ENCODE results near the gene GPRIN1. TPM values are rescaled to one million over a fixed set of nuclear protein-coding genes. Genes with fewer than 3 reads are reported as not detected.
A peak's percentile ranks its signal among the peaks of the same experiment; 100 is the strongest.

Gene GPRIN1
- total and polyA plus RNA-seq, 7 donors: 0.18 to 1.2 (median 0.30) TPM

- Histone ChIP-seq H3K27ac (peak overlapping the region; percentile 70), H3K9me3 (no peaks in the 10 kb centered on the region), H3K4me3 (no peak overlapping the region), H3K4me1 (peaks cover 5% of the 10 kb centered on the region), H3K27me3 (ENCODE audit: insufficient read depth in 3 of 3, low read length in 2 of 3) (no peaks in the 10 kb centered on the region), H3K36me3 (ENCODE audit: insufficient read depth in 1 of 2, low read depth in 1 of 2) (no peaks in the 10 kb centered on the region)
- WGBS, 3 donors: 9 to 23% (median 12%) methylated on average over 4 of the region's 4 CpGs
- ATAC-seq (peak; percentile 97 to 99 (median 99)), DNase-seq (peak; percentile 79 to 95)
- intact Hi-C loops (cut with DNase I): no loop called here
- TF ChIP-seq CTCF (IDR thresholded peaks at IDR 0.05): no peak
Observed at GRCh38 chr5:176639981-176640380, 30.0 kb upstream of the GPRIN1 start.

GRCh38 chr5:176639208-176639607 is 29.3 kb upstream of the GPRIN1 start:
- DNase-seq (no peak), ATAC-seq (no peak)
- H3K27me3 ChIP-seq (ENCODE audit: insufficient read depth in 3 of 3, low read length in 2 of 3): peaks cover 0 to 1% (median 0%) of the 10 kb centered on the region in 3 donors
- no peaks in the 10 kb centered on the region for H3K36me3 ChIP-seq (ENCODE audit: insufficient read depth in 1 of 2, low read depth in 1 of 2)
- no peak for TF ChIP-seq CTCF (IDR thresholded peaks at IDR 0.05)
- H3K27ac ChIP-seq: peak overlapping the region; percentile 70
- no peaks in the 10 kb centered on the region for H3K9me3 ChIP-seq
- intact Hi-C loops (cut with DNase I): no loop called here
- 57 to 80% (median 76%) methylated on average over 3 to 4 of the region's 4 CpGs for WGBS, 3 donors
- no peak overlapping the region for H3K4me3 ChIP-seq
- peaks cover 5% of the 10 kb centered on the region for H3K4me1 ChIP-seq

DNA sequence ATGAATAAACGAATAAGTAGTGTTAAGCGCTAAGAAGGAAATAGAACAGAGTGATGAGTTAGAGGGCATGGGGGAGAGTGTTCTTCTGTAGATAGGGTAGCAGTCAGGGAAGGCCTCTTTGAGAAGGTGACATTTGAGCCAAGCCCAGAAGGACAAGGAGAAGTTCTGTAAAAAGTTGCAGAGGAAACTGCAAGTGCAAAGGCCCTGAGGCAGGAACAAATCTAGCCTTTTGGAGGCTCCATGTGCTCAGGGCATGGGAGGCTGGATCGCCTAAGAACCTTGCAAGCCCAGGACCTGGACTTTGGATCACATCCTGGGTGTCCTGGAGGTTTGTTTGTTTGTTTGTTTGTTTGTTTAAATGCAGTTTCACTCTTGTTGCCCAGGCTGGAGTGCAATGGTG is 28.5 kb upstream of the GPRIN1 start:
- Histone ChIP-seq H3K27me3 (ENCODE audit: insufficient read depth in 3 of 3, low read length in 2 of 3) (peaks cover 0 to 9% (median 0%) of the 10 kb centered on the region in 3 donors), H3K9me3 (no peaks in the 10 kb centered on the region), H3K27ac (no peak overlapping the region), H3K4me1 (peaks cover 5% of the 10 kb centered on the region), H3K36me3 (ENCODE audit: insufficient read depth in 1 of 2, low read depth in 1 of 2) (no peaks in the 10 kb centered on the region), H3K4me3 (no peak overlapping the region)
- intact Hi-C loops (cut with DNase I): no loop called here
- no peak for TF ChIP-seq CTCF (IDR thresholded peaks at IDR 0.05)
- DNase-seq (no peak), ATAC-seq (no peak)
- 90 to 98% (median 91%) methylated on average over 3 of the region's 3 CpGs for WGBS, 3 donors

DNA sequence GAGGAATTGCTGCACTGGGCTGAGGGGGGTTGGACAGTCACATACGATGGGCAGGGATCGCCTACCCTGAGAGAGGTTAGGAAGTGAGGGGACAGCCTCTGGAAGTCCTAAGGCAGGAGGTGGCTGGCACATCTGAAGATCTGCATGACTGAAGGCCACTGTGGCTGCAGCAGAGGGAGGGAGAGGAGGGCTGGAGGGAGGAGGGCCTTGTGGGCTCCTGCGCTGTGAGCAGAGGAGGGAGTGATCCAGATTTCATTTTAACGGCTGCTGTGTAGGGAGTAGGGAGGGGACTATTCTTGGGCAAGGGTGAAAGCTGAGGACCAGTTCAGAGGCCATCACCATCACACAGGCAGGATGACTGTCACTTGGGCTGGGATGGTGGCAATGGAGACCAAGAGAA is 27.6 kb upstream of the GPRIN1 start:
- Histone ChIP-seq H3K36me3 (ENCODE audit: insufficient read depth in 1 of 2, low read depth in 1 of 2) (no peaks in the 10 kb centered on the region), H3K4me3 (no peak overlapping the region), H3K27me3 (ENCODE audit: insufficient read depth in 3 of 3, low read length in 2 of 3) (peaks cover 0 to 9% (median 0%) of the 10 kb centered on the region in 3 donors), H3K4me1 (peaks cover 5% of the 10 kb centered on the region), H3K27ac (no peak overlapping the region), H3K9me3 (no peaks in the 10 kb centered on the region)
- ATAC-seq: no peak
- TF ChIP-seq CTCF (IDR thresholded peaks at IDR 0.05): no peak
- DNase-seq: no peak
- intact Hi-C loops (cut with DNase I): no loop called here
- WGBS, 3 donors: 61 to 66% (median 66%) methylated on average over 4 of the region's 4 CpGs

GRCh38 chr5:176636426-176636825 is 26.5 kb upstream of the GPRIN1 start:
- H3K4me3 ChIP-seq: no peak overlapping the region
- no peaks in the 10 kb centered on the region for H3K9me3 ChIP-seq
- DNase-seq: no peak
- H3K4me1 ChIP-seq: peaks cover 5% of the 10 kb centered on the region
- intact Hi-C loops (cut with DNase I): no loop called here
- H3K27me3 ChIP-seq (ENCODE audit: insufficient read depth in 3 of 3, low read length in 2 of 3): peaks cover 0 to 9% (median 0%) of the 10 kb centered on the region in 3 donors
- ATAC-seq: no peak
- no peak for TF ChIP-seq CTCF (IDR thresholded peaks at IDR 0.05)
- H3K36me3 ChIP-seq (ENCODE audit: insufficient read depth in 1 of 2, low read depth in 1 of 2): no peaks in the 10 kb centered on the region
- WGBS, 3 donors: 39 to 47% (median 47%) methylated on average over 9 of the region's 9 CpGs
- no peak overlapping the region for H3K27ac ChIP-seq
